Breast epithelium (tissue), 4 donors: ENCODE data around the gene F8. TPM values are rescaled to one million over a fixed set of nuclear protein-coding genes. Genes with fewer than 3 reads are reported as not detected.

ENCODE experiments used
- DNase-seq, 2 donors: peaks; one replicate each; pipeline ENCODE4 v3.0.0-alpha.2; 2019; ENCODE audit warnings: low spot score in 2 of 2
- H3K27ac ChIP-seq, 2 donors: fragments of 200-600 bp; sonication (generic) in 1 of 2; one replicate each; pipeline ENCODE4 v1.5.1; 2016 to 2019; ENCODE audit warnings: mild to moderate bottlenecking in 1 of 2
- H3K27me3 ChIP-seq, 2 donors: fragments of 200-600 bp; sonication (generic) in 1 of 2; one replicate each; pipeline versions ENCODE4 v1.5.1 to v1.6.0; 2017 to 2019; ENCODE audit warnings: control low read depth in 1 of 2, mild to moderate bottlenecking in 1 of 2
- H3K36me3 ChIP-seq: fragments of 200-600 bp; one replicate; pipeline ENCODE4 v1.5.1; 2019
- H3K4me1 ChIP-seq, 2 donors: fragments of 200-600 bp; sonication (generic); one replicate each; pipeline ENCODE4 v1.5.1; 2016 to 2019; ENCODE audit warnings: control low read depth in 1 of 2
- H3K4me3 ChIP-seq, 3 donors: fragments of 200-600 bp; sonication (generic); 1 replicate in 2 of 3; 2 replicates in 1 of 3; pipeline ENCODE4 v1.5.1; 2016 to 2019; ENCODE audit warnings: mild to moderate bottlenecking in 3 of 3, moderate library complexity in 2 of 3
- H3K9me3 ChIP-seq, 2 donors: fragments of 200-600 bp; sonication (generic) in 1 of 2; one replicate each; pipeline ENCODE4 v1.5.1; 2016 to 2019; ENCODE audit warnings: control low read depth in 1 of 2
- POLR2A ChIP-seq: fragments of 450-650 bp; IDR thresholded peaks from one replicate; pipeline ENCODE4 v1.6.1; 2016; ENCODE audit warnings: antibody characterized with exemption, mild to moderate bottlenecking, moderate library complexity
- POLR2AphosphoS5 ChIP-seq, 3 donors: sonication (generic); formaldehyde crosslinking; IDR thresholded peaks; one replicate each; pipeline ENCODE4 v1.6.1; 2017; ENCODE audit warnings: antibody characterized with exemption in 3 of 3
- intact Hi-C: fragments of 100-400 bp; cut with DNase I; formaldehyde crosslinking; loops from one replicate; pipeline ENCODE4 v1.15.1; 2023; ENCODE audit warnings: low total_unique reads
- total RNA-seq, 3 donors: library from RNA; depleted of rRNA; stranded (reverse); fragments of >200 nt; gene quantifications; one replicate each; pipeline ENCODE4 v1.1.0, GENCODE V29; 2016
- TF ChIP-seq, protein P1 (sequence below), 3 donors: fragments of 450-650 bp; IDR thresholded peaks; one replicate each; pipeline ENCODE4 v1.5.1; 2016 to 2017; ENCODE audit warnings: antibody characterized with exemption in 3 of 3, mild to moderate bottlenecking in 3 of 3, moderate library complexity in 3 of 3

F8 gene
- total RNA-seq, 3 donors from 2014 or later = 14.6 to 30.2 (median 16.1) TPM

DNA sequence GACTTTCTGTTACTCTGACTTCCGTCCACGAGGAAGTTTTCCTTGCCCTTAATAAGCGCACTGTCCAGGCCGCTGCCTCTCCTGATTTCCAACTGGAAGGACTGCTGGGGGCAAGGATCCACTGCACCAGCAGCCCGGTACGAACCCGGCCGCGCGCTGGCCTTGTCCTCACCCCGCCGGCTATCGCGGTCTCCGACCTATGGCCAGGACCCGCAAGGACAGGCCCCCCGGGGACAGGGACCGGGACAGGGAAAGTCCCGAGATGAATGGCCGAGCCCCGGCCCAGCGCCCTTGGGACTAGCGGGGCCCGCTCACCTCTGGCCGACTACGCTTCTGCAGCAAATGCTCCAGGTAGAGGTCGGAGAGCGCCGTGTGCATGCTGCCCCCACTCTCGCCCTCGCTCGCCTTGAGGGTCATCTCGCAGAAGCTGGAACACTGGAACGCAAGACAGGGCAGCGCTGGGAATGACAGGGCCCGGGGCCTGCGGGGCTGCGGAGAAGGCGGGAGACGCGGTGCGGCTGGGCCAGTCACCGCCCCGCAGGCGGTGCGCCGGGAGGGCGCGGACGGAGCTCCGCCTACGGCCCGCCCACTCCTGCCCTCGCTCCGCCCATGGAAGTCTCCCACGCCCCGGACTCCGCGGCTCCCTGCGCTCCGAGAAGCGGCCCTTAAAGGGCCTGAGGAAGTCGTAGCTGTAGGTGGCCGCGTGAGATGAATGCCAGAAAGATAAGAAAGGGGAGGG lies 217.4 kb downstream of the F8 start, which contains the start of gene MPP1:
MPP1 (minus strand) TSS at position 529 of the 739 bp plus-strand sequence; CDS start at position 417, 112 bp downstream.
- H3K4me3 ChIP-seq = peak within 1 kb of the TSS; percentile 58 to 68 (median 61)
- no peaks in the 10 kb centered on the region for H3K9me3 ChIP-seq
- TF ChIP-seq, protein P1, sequence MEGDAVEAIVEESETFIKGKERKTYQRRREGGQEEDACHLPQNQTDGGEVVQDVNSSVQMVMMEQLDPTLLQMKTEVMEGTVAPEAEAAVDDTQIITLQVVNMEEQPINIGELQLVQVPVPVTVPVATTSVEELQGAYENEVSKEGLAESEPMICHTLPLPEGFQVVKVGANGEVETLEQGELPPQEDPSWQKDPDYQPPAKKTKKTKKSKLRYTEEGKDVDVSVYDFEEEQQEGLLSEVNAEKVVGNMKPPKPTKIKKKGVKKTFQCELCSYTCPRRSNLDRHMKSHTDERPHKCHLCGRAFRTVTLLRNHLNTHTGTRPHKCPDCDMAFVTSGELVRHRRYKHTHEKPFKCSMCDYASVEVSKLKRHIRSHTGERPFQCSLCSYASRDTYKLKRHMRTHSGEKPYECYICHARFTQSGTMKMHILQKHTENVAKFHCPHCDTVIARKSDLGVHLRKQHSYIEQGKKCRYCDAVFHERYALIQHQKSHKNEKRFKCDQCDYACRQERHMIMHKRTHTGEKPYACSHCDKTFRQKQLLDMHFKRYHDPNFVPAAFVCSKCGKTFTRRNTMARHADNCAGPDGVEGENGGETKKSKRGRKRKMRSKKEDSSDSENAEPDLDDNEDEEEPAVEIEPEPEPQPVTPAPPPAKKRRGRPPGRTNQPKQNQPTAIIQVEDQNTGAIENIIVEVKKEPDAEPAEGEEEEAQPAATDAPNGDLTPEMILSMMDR (IDR thresholded peaks at IDR 0.05) = no peak
- no peak for TF ChIP-seq POLR2A
- no peak for TF ChIP-seq POLR2AphosphoS5 (IDR thresholded peaks at IDR 0.05)
- H3K27ac ChIP-seq = peak within 1 kb of the TSS; percentile 26 to 78
- peaks cover 0 to 4% of the 10 kb centered on the region in 2 donors for H3K27me3 ChIP-seq
- DNase-seq = peak; percentile 32 to 55
- no peaks in the 10 kb centered on the region for H3K36me3 ChIP-seq
- intact Hi-C loops = no loop called here
- H3K4me1 ChIP-seq = no peaks in the 10 kb centered on the region

DNA sequence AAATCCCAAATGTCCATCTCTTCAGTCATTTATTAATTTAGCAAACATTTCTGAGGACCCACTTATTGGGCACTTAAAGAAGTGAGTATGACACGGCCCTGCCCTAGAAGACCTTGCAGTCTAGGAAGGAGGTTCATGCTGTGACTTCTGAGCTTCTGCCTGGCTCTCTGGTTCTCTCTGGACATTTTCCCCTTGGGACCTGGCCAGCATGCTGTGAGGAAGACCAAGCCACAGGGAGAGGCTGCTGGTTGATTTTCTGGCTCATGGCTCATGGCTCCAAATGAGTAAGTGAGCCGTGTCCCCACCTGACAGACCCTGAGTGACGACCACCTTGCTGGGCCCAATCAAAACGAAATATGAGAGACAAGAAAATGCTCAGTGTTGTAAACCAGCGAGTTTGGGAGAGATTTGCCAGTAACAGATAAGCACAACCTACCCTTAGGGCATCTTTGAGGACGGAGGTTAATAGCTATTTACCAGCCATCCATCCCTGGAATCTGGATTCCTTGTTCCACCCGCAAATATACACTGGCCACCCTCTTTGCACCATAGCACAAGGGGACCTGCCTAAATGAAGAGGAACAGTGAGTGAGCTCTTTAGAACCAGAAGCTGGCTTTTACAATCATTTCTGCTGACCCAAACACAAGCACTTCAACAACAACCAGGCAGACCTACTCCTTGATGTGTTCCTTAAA lies 218.1 kb downstream of the F8 start:
- no peak for DNase-seq
- H3K9me3 ChIP-seq = no peaks in the 10 kb centered on the region
- no peaks in the 10 kb centered on the region for H3K4me1 ChIP-seq
- peaks cover 0 to 4% of the 10 kb centered on the region in 2 donors for H3K27me3 ChIP-seq
- peak overlapping the region; percentile 58 to 68 (median 61) for H3K4me3 ChIP-seq
- TF ChIP-seq POLR2A = no peak
- TF ChIP-seq, protein P1 (IDR thresholded peaks at IDR 0.05) = no peak
- TF ChIP-seq POLR2AphosphoS5 (IDR thresholded peaks at IDR 0.05) = no peak
- intact Hi-C loops = no loop called here
- peak overlapping the region in 1 of 2 donors; percentile 78 for H3K27ac ChIP-seq
- no peaks in the 10 kb centered on the region for H3K36me3 ChIP-seq

GRCh38 chrX:154802947-154803346 lies 219.6 kb downstream of the F8 start:
- Histone ChIP-seq H3K9me3 (no peaks in the 10 kb centered on the region), H3K27ac (no peak overlapping the region), H3K4me1 (no peaks in the 10 kb centered on the region), H3K27me3 (peaks cover 0 to 4% of the 10 kb centered on the region in 2 donors), H3K4me3 (no peak overlapping the region), H3K36me3 (no peaks in the 10 kb centered on the region)
- TF ChIP-seq POLR2A = no peak
- TF ChIP-seq POLR2AphosphoS5 (IDR thresholded peaks at IDR 0.05) = no peak
- TF ChIP-seq, protein P1 (IDR thresholded peaks at IDR 0.05) = no peak
- no peak for DNase-seq
- intact Hi-C loops = no loop called here

DNA sequence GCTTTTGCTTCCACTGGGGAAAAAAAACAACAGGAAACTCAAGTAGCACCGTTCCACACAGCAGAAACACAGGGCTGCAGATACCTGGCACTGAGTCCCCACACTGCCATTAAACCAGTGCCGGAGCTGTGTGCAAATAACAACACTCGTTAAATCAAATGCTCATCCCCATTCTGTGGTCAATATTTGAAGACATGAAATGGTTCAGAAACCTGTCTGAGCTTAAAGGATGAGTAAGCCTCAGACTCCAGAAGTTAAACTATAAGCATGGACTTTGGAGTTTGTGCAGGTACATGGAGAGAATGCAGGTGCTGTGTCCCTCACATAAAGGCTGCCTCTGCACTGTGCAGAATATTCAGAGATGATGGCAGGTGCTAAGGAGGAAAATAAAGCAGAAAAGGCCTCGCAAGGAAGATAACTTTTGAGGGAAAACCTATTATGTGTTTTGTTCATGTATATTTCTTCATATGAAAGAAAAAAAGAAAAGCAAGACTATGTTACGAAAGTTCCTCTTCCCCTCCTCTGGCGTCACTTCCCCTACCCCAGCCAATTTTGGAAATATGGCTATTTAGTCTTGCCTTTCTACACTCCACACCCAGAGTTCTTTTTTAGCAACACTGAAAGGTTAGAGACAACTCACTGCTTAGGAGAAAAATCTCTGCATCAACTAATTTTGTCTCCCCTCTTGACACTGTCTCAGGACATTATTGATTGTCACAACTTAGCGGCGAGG lies 221.9 kb downstream of the F8 start:
- Histone ChIP-seq H3K9me3 (no peaks in the 10 kb centered on the region), H3K27ac (peak overlapping the region in 1 of 2 donors; percentile 35), H3K27me3 (peaks cover 0 to 4% of the 10 kb centered on the region in 2 donors), H3K4me1 (no peaks in the 10 kb centered on the region), H3K36me3 (no peaks in the 10 kb centered on the region), H3K4me3 (no peak overlapping the region)
- TF ChIP-seq POLR2AphosphoS5 (IDR thresholded peaks at IDR 0.05) (no peak), POLR2A (no peak)
- intact Hi-C loops = no loop called here
- no peak for DNase-seq

GRCh38 chrX:154799556-154800348 lies 222.8 kb downstream of the F8 start:
- no peak overlapping the region for H3K4me3 ChIP-seq
- H3K27me3 ChIP-seq = peaks cover 0 to 4% of the 10 kb centered on the region in 2 donors
- H3K27ac ChIP-seq = peak overlapping the region in 1 of 2 donors; percentile 35
- no peaks in the 10 kb centered on the region for H3K36me3 ChIP-seq
- TF ChIP-seq, protein P1 (IDR thresholded peaks at IDR 0.05) = no peak
- TF ChIP-seq POLR2AphosphoS5 (IDR thresholded peaks at IDR 0.05) (no peak), POLR2A (no peak)
- H3K9me3 ChIP-seq = no peaks in the 10 kb centered on the region
- no peak for DNase-seq
- intact Hi-C loops = no loop called here
- no peaks in the 10 kb centered on the region for H3K4me1 ChIP-seq
